Fibroblast of gingiva (primary cell): ENCODE data around the gene KRTAP27-1.

Experiments
- DNase-seq: peaks from one replicate; pipeline ENCODE4 v3.0.0-alpha.2; 2011; ENCODE audit warnings: low read depth

Gene KRTAP27-1

GRCh38 chr21:30337276-30337744 lies at the start of gene KRTAP27-1:
TSS of gene KRTAP27-1 (minus strand) at chr21:30337694. CDS start at chr21:30337668, 26 bp downstream.
- DNase-seq: no peak

- DNase-seq: no peak
Observed at GRCh38 chr21:30382201-30382600, 44.7 kb upstream of the KRTAP27-1 start.

DNA sequence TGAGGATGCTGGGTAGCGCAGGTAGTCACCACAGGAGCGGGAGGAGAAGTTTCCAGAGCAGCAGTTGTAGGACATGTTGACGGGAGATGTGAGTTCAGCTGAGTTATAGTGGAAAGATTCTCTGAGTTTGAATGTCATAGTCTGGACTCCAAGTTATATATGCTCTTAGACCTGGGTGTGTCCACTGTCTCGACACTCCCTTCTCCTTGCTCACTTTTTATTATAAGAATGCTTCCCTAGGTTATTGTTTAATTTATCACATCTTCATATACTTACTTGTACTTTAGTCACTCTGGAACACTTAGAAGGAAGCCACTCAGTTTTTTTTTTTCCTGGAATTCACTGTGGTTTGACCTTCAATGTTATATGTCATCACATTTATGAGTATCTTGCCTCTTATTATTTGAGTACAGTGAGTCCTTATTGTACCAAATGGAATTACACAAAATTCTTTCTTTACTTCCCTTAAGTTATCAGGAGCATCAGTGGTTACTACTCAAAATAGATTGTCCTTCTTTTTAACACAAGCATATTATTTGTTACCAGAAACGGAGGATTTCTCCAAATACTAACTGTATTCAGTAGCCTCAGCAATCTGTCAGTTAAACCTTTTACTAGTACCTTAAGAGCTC lies 34.8 kb upstream of the KRTAP27-1 start, which contains the start of gene KRTAP13-2:
Gene KRTAP13-2, minus strand, starts transcription at position 133 of the 632 bp plus-strand sequence. Its CDS starts 58 bp downstream, at position 75.
- DNase-seq: no peak

- DNase-seq: no peak
Observed at GRCh38 chr21:30355906-30356305, 18.4 kb upstream of the KRTAP27-1 start.

DNA sequence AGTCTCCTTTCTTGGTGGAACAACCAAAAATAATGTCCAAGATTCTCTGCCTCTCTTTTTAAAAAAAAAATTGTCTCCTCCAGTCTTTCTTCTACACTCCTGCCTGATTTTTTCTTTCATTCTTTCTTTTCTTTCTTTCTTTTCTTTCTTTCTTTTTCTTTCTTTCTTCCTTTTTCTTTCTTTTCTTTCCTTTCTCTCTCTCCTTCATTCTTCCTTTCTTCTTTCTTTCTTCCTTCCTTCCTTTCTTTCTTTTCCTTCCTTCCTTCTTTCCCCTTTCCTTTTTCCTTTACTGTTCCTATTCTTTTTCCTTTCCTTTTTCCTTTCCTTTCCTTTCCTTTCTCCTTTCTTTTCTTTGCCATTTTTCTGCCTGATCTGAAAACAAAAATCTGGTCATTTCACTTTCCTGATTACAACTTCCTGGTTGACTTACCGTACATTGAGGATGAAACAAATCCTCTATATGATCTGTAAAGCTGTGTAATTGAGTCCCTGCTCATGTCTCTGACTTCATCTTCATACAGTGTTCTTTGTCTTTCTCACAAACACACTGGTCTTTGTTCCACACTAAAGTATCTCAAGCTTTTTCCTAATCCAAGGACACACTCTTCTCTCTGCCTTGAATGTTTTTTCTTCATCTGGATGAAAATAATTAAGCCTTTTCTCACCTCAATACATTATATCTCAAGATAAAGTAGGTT lies 17.0 kb upstream of the KRTAP27-1 start:
- DNase-seq: no peak

DNA sequence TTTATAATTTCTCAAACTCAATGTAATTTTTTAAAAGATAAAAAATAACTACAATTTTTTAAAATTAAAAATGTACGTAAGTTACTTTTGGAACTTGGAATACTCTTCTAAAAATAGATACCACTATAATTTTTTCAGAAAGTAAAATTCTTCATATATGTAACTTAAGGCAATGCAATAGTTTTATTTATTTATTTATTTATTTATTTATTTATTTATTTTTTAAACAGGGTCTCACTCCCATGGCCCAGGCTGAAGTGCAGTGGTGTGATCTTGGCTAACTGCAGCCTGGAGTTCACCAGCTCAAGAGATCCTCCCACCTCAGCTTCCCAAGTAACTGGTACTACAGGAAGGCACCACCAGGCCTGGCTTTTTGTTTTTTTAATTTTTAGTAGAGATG lies 14.0 kb upstream of the KRTAP27-1 start:
- DNase-seq: no peak

DNA sequence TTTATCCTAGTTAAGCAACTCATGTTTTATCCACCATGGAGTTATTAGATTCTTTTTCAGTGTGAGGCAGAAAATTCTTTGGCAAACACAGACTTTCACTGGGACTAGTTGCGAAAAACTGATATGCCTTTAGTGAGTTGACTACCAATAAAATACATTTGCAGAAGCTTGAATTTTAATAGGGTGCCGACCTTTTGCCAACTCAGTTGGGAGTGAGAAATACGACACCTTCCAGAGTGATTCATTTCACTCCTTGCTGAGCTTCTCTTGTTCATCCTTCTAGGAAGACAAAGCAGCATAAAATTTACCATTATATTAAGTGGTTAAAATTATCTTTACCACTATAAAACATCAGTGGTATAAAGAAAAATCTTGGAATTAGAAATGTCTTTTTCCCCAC lies 12.1 kb upstream of the KRTAP27-1 start:
- DNase-seq: no peak

DNA sequence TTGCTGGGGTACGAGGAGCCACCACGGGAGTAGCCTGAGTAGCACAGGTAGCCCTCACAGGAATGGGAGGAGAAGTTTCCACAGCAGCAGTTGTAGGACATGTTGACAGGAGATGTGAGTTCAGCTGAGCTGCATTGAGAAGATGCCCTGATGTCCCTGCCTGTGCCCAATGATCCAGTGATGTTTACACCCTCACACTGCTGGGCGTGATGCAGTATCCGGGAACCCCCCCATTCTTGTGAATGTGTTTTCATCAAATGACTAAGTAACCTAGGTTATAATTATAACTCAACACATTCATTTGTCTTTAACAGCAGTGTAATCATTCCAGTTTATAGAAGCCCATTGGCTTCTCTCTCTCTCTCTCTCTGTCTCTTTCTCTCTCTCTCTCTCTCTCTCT lies 11.0 kb upstream of the KRTAP27-1 start, which contains the start of gene KRTAP23-1:
Gene KRTAP23-1, minus strand, starts transcription at position 101 of the 400 bp plus-strand sequence. Its CDS starts 0 bp downstream, at position 101.
- DNase-seq: no peak

DNA sequence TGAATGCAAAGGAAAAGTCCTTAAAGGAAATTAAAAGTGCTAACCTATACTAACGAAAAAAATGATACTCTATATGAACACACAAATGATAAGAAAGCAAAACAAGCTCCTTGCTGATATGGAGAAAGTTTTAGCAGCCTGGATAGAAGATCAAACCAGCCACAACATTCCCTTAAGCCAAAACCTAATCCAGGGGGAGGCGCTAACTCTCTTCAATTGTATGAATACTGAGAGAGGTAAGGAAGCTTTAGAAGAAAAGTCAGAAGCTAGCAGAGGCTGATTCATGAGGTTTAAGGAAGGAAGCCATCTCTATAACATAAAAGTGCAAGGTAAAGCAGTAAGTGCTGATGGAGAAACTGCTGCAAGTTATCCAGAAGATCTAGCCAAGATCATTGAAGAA lies 7.5 kb upstream of the KRTAP27-1 start:
- no peak for DNase-seq

- DNase-seq: no peak
Observed at GRCh38 chr21:30340714-30341573, 3.5 kb upstream of the KRTAP27-1 start.

DNA sequence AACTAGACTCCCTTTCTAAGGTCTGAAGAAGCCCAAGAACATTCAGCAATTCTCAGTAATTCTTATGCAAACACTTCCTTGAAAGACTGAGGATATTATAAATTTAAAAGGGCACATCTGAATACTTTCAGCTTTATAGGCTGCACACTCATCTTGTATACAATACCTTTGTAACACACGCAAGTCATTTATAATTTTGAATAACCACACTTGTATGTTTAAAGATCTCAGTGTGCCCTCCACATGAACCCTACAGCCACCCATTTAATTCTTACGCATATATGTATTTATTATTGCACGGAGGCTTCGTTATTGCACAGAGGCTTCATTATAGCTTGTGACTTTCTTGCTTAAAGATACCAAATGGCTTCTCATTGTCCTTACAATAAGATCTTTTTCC lies 1.2 kb upstream of the KRTAP27-1 start:
- no peak for DNase-seq

- no peak for DNase-seq
Observed at GRCh38 chr21:30337772-30338171, 278 bp upstream of the KRTAP27-1 start.

GRCh38 chr21:30336596-30336995 lies 898 bp downstream of the KRTAP27-1 start:
- peak; percentile 10 for DNase-seq

- DNase-seq: no peak
Observed at GRCh38 chr21:30333736-30334135, 3.8 kb downstream of the KRTAP27-1 start.

GRCh38 chr21:30332681-30333080 lies 4.8 kb downstream of the KRTAP27-1 start:
- DNase-seq: no peak

DNA sequence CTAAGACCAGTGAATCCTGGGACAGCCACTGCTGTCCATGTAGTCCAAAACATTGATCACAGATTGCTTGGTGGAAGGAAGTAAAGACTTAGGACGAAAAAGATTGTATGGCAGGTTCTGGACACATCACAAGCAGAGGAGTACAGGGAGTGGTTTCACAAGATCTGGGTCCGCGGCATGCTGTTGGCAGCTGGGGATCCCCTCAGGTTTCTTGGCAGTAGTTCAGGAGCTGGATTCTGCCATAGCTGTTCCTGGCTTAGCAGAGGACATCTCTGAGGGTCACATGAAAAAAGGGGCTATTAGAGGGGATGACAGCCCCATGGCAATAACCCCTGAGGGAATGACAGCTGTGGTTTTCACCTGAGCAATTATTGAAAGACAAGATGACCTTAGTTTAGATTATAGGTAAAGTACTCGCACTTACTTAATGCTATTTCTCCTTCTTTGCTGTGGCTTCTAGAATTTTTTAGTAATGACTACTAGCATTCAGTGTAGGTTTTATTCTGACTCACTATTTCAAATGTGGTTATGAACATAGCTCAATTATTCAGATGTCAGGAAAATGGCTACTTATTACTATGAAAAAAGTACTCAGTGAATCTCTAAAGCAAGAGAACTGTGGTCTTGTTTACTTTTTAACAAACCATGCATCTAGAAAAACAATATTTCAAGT lies 8.2 kb downstream of the KRTAP27-1 start:
- no peak for DNase-seq

- no peak for DNase-seq
Observed at GRCh38 chr21:30326390-30326789, 11.1 kb downstream of the KRTAP27-1 start.

DNA sequence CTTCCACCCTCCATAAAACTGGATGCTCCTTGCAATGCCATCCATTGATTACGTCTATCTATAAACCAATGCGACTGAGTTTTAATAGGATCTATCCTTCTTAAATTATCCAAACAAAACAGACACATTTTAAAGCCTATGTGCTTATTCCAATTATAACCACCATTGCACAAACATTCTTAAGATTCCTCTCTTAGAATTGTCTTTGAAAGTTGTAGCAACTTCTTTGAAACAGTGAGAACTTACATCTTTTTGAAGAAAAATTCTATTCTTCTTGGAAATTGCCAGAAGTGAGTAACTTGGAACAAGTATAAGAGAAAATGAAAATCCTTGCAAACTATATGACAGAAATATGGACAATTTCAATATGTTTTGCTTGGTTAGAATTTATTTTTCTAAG lies 17.3 kb downstream of the KRTAP27-1 start, which contains the start of gene KRTAP26-1:
Gene KRTAP26-1, minus strand, starts transcription at position 101 of the 400 bp plus-strand sequence. CDS start 280 bp downstream, outside the sequence.
- DNase-seq: no peak

DNA sequence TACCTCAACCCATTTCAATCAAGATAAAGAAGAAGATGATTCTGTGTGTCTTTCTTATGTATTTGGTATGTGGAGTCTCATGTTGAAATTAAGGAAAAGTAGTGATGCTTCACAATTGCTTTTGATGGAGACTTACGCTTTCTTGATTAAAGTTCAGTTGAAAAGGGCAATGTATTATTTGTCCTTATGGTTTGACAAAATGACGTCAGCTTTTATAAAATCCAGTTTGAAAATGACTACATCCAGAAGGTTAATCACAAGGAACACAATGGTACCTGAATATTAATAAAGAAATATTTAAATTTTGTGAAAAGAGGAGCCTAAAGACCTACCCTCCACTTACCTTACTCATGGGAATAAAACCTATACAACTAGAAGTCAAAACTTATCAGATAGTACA lies 21.8 kb downstream of the KRTAP27-1 start:
- DNase-seq: no peak

DNA sequence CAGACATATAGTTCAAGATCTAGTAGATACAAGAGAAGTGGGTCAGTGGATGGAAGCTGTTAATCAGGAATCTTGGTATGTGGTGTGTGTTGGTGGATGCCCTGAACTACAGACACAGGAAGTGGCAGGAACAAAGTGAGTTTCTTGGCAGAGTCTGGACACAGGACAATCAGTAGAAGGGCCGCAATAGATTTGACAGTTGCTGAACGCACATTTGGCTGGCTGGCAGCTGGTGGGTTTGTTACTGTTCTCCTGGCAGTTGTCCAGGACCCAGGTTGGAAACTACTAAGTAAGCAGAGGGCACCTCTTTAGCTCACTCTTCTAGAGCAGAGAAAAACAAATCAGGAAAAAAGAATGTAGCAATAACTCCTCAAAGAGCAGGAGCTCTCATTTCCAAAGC lies 30.6 kb downstream of the KRTAP27-1 start:
- DNase-seq: no peak

DNA sequence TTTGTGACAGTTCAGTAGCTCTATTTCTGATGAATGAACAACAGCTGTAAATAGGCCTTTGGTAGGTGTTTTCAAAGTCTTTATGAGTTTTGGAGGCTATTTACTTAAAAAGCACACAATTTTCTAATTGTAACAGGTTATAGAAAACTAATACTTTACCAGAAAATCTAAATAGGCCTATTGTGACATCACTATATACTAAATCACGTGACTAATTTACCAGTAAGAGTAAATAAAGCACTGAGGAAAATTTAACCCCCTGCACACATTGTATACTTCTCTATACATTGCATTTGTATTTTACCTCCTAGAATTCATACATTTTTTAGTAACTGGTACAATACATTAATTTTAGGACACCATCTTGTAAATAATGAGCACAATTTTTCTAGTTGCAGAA lies 32.4 kb downstream of the KRTAP27-1 start:
- no peak for DNase-seq

GRCh38 chr21:30289215-30289614 lies 48.3 kb downstream of the KRTAP27-1 start, which contains the start of gene KRTAP25-1:
TSS of gene KRTAP25-1 (minus strand) at chr21:30289514. CDS start at chr21:30289490, 24 bp downstream.
- DNase-seq: no peak
